Measurements from ENCODE around the gene RRM1.
"Not testable (repeated sequence)": the region's sequence is repeated elsewhere in the genome, so short reads cannot be mapped to it uniquely, and the experiment has no call there.

The RRM1 gene

GRCh38 chr11:4083198-4083597 is 11.4 kb upstream of the RRM1 start:
- no peak for DNase-seq

GRCh38 chr11:4084406-4085125 is 10.0 kb upstream of the RRM1 start:
- DNase-seq, result no peak

- DNase-seq, result no peak
Measured at GRCh38 chr11:4085575-4085974, 9.0 kb upstream of the RRM1 start.

- no peak for DNase-seq
Measured at GRCh38 chr11:4086575-4087353, 7.8 kb upstream of the RRM1 start.

- no peak for DNase-seq
Measured at GRCh38 chr11:4087551-4087950, 7.0 kb upstream of the RRM1 start.

GRCh38 chr11:4090258-4090657 is 4.3 kb upstream of the RRM1 start:
- peak in 3 of 5 experiments; percentile 34 to 90 (median 73) for DNase-seq

GRCh38 chr11:4092026-4092425 is 2.6 kb upstream of the RRM1 start:
- DNase-seq, result peak in 1 of 5 experiments; percentile 55

GRCh38 chr11:4093519-4094347 is 866 bp upstream of the RRM1 start:
- DNase-seq, result peak in 1 of 5 experiments; percentile 15

GRCh38 chr11:4095509-4096230 is 1.1 kb downstream of the RRM1 start:
- peak in 1 of 5 experiments; percentile 66 for DNase-seq

- no peak for DNase-seq
Measured at GRCh38 chr11:4098026-4098621, 3.5 kb downstream of the RRM1 start.

GRCh38 chr11:4102711-4103110 is 8.1 kb downstream of the RRM1 start:
- DNase-seq, result no peak

- DNase-seq, result no peak
Measured at GRCh38 chr11:4103269-4103668, 8.7 kb downstream of the RRM1 start.

GRCh38 chr11:4105916-4106315 is 11.3 kb downstream of the RRM1 start:
- no peak for DNase-seq

GRCh38 chr11:4111834-4112233 is 17.2 kb downstream of the RRM1 start:
- no peak for DNase-seq

GRCh38 chr11:4115128-4115527 is 20.5 kb downstream of the RRM1 start:
- no peak for DNase-seq

GRCh38 chr11:4118107-4118506 is 23.5 kb downstream of the RRM1 start:
- DNase-seq, result no peak

GRCh38 chr11:4123218-4123617 is 28.6 kb downstream of the RRM1 start:
- no peak for DNase-seq

GRCh38 chr11:4125141-4125540 is 30.5 kb downstream of the RRM1 start:
- no peak for DNase-seq

GRCh38 chr11:4127357-4127756 is 32.8 kb downstream of the RRM1 start:
- DNase-seq, result no peak

GRCh38 chr11:4130219-4130618 is 35.6 kb downstream of the RRM1 start:
- not testable (repeated sequence) for DNase-seq

- DNase-seq, result no peak
Measured at GRCh38 chr11:4134806-4135205, 40.2 kb downstream of the RRM1 start.

- no peak for DNase-seq
Measured at GRCh38 chr11:4138497-4138896, 43.9 kb downstream of the RRM1 start.
